ENCODE measurements around the gene CENPP.

Gene CENPP

GRCh38 chr9:92528522-92528849 lies 202.7 kb downstream of the CENPP start:
- no peaks in the 10 kb centered on the region for H3K27me3 ChIP-seq (ENCODE audit: control insufficient read depth, insufficient read depth, low read length)
- no peaks in the 10 kb centered on the region for H3K9me3 ChIP-seq (ENCODE audit: control insufficient read depth, insufficient read depth, low read length)
- no peaks in the 10 kb centered on the region for H3K4me1 ChIP-seq (ENCODE audit: control insufficient read depth, insufficient read depth, low read length)
- H3K36me3 ChIP-seq (ENCODE audit: control insufficient read depth, insufficient read depth, low read length) = no peaks in the 10 kb centered on the region
- no peak for DNase-seq (ENCODE audit: low read depth, low spot score)
- no peak overlapping the region for H3K27ac ChIP-seq (ENCODE audit: low read length)
- no CpG with 5 or more reads among the region's 1 CpG for WGBS (ENCODE audit: insufficient coverage, insufficient read length)
- no peak overlapping the region for H3K4me3 ChIP-seq (ENCODE audit: low read length)

GRCh38 chr9:92529124-92529523 lies 203.4 kb downstream of the CENPP start:
- no CpG with 5 or more reads among the region's 3 CpGs for WGBS (ENCODE audit: insufficient coverage, insufficient read length)
- Histone ChIP-seq H3K4me3 (ENCODE audit: low read length) (no peak overlapping the region), H3K27me3 (ENCODE audit: control insufficient read depth, insufficient read depth, low read length) (no peaks in the 10 kb centered on the region), H3K36me3 (ENCODE audit: control insufficient read depth, insufficient read depth, low read length) (no peaks in the 10 kb centered on the region), H3K9me3 (ENCODE audit: control insufficient read depth, insufficient read depth, low read length) (no peaks in the 10 kb centered on the region), H3K4me1 (ENCODE audit: control insufficient read depth, insufficient read depth, low read length) (no peaks in the 10 kb centered on the region), H3K27ac (ENCODE audit: low read length) (no peak overlapping the region)
- DNase-seq (ENCODE audit: low read depth, low spot score) = no peak

GRCh38 chr9:92530893-92531292 lies 205.1 kb downstream of the CENPP start:
- H3K27ac ChIP-seq (ENCODE audit: low read length) = no peak overlapping the region
- no peak overlapping the region for H3K4me3 ChIP-seq (ENCODE audit: low read length)
- H3K36me3 ChIP-seq (ENCODE audit: control insufficient read depth, insufficient read depth, low read length) = no peaks in the 10 kb centered on the region
- H3K4me1 ChIP-seq (ENCODE audit: control insufficient read depth, insufficient read depth, low read length) = no peaks in the 10 kb centered on the region
- DNase-seq (ENCODE audit: low read depth, low spot score) = no peak
- no peaks in the 10 kb centered on the region for H3K9me3 ChIP-seq (ENCODE audit: control insufficient read depth, insufficient read depth, low read length)
- H3K27me3 ChIP-seq (ENCODE audit: control insufficient read depth, insufficient read depth, low read length) = no peaks in the 10 kb centered on the region

GRCh38 chr9:92534204-92534603 lies 208.5 kb downstream of the CENPP start:
- no peak for DNase-seq (ENCODE audit: low read depth, low spot score)
- Histone ChIP-seq H3K27me3 (ENCODE audit: control insufficient read depth, insufficient read depth, low read length) (no peaks in the 10 kb centered on the region), H3K4me3 (ENCODE audit: low read length) (no peak overlapping the region), H3K27ac (ENCODE audit: low read length) (no peak overlapping the region), H3K9me3 (ENCODE audit: control insufficient read depth, insufficient read depth, low read length) (no peaks in the 10 kb centered on the region), H3K36me3 (ENCODE audit: control insufficient read depth, insufficient read depth, low read length) (no peaks in the 10 kb centered on the region), H3K4me1 (ENCODE audit: control insufficient read depth, insufficient read depth, low read length) (no peaks in the 10 kb centered on the region; the same call in 1 of the 2 replicates)
- no CpG with 5 or more reads among the region's 3 CpGs for WGBS (ENCODE audit: insufficient coverage, insufficient read length)

- Histone ChIP-seq H3K4me1 (ENCODE audit: control insufficient read depth, insufficient read depth, low read length) (no peaks in the 10 kb centered on the region; the same call in 1 of the 2 replicates), H3K9me3 (ENCODE audit: control insufficient read depth, insufficient read depth, low read length) (no peaks in the 10 kb centered on the region), H3K27ac (ENCODE audit: low read length) (no peak overlapping the region), H3K27me3 (ENCODE audit: control insufficient read depth, insufficient read depth, low read length) (no peaks in the 10 kb centered on the region), H3K4me3 (ENCODE audit: low read length) (no peak overlapping the region), H3K36me3 (ENCODE audit: control insufficient read depth, insufficient read depth, low read length) (no peaks in the 10 kb centered on the region)
- DNase-seq (ENCODE audit: low read depth, low spot score) = no peak
- WGBS (ENCODE audit: insufficient coverage, insufficient read length) = no CpG with 5 or more reads among the region's 1 CpG
Observed at GRCh38 chr9:92534674-92535073, 208.9 kb downstream of the CENPP start.

- Histone ChIP-seq H3K9me3 (ENCODE audit: control insufficient read depth, insufficient read depth, low read length) (no peaks in the 10 kb centered on the region), H3K4me1 (ENCODE audit: control insufficient read depth, insufficient read depth, low read length) (no peaks in the 10 kb centered on the region; the same call in 1 of the 2 replicates), H3K27ac (ENCODE audit: low read length) (no peak within 1 kb of the TSS), H3K4me3 (ENCODE audit: low read length) (no peak within 1 kb of the TSS), H3K36me3 (ENCODE audit: control insufficient read depth, insufficient read depth, low read length) (no peaks in the 10 kb centered on the region), H3K27me3 (ENCODE audit: control insufficient read depth, insufficient read depth, low read length) (no peaks in the 10 kb centered on the region)
- DNase-seq (ENCODE audit: low read depth, low spot score) = no peak
- 100% methylated on average over 1 of the region's 7 CpGs for WGBS (ENCODE audit: insufficient coverage, insufficient read length)
Observed at GRCh38 chr9:92535940-92536850, 210.4 kb downstream of the CENPP start, which contains the start of gene ECM2. Gene ECM2, minus strand, starts transcription at chr9:92535990. Its CDS starts 13,124 bp downstream, at chr9:92522866.

GRCh38 chr9:92538541-92538940 lies 212.8 kb downstream of the CENPP start:
- DNase-seq (ENCODE audit: low read depth, low spot score) = no peak
- Histone ChIP-seq H3K4me3 (ENCODE audit: low read length) (no peak overlapping the region), H3K9me3 (ENCODE audit: control insufficient read depth, insufficient read depth, low read length) (no peaks in the 10 kb centered on the region), H3K4me1 (ENCODE audit: control insufficient read depth, insufficient read depth, low read length) (no peaks in the 10 kb centered on the region; the same call in 1 of the 2 replicates), H3K27ac (ENCODE audit: low read length) (no peak overlapping the region), H3K27me3 (ENCODE audit: control insufficient read depth, insufficient read depth, low read length) (no peaks in the 10 kb centered on the region), H3K36me3 (ENCODE audit: control insufficient read depth, insufficient read depth, low read length) (no peaks in the 10 kb centered on the region)
- WGBS (ENCODE audit: insufficient coverage, insufficient read length) = no CpG with 5 or more reads among the region's 2 CpGs

- no CpG with 5 or more reads among the region's 7 CpGs for WGBS (ENCODE audit: insufficient coverage, insufficient read length)
Observed at GRCh38 chr9:92543972-92544371, 218.2 kb downstream of the CENPP start.

GRCh38 chr9:92545002-92545510 lies 219.3 kb downstream of the CENPP start:
- H3K4me3 ChIP-seq (ENCODE audit: low read length) = no peak overlapping the region
- no peak for DNase-seq (ENCODE audit: low read depth, low spot score)
- H3K36me3 ChIP-seq (ENCODE audit: control insufficient read depth, insufficient read depth, low read length) = no peaks in the 10 kb centered on the region
- no peaks in the 10 kb centered on the region for H3K9me3 ChIP-seq (ENCODE audit: control insufficient read depth, insufficient read depth, low read length)
- H3K4me1 ChIP-seq (ENCODE audit: control insufficient read depth, insufficient read depth, low read length) = no peaks in the 10 kb centered on the region
- no peak overlapping the region for H3K27ac ChIP-seq (ENCODE audit: low read length)
- WGBS (ENCODE audit: insufficient coverage, insufficient read length) = no CpG with 5 or more reads among the region's 33 CpGs
- no peaks in the 10 kb centered on the region for H3K27me3 ChIP-seq (ENCODE audit: control insufficient read depth, insufficient read depth, low read length)

More at GRCh38 chr9:92543972-92544371, 218.2 kb downstream of the CENPP start:
- H3K9me3 ChIP-seq (ENCODE audit: control insufficient read depth, insufficient read depth, low read length) = no peaks in the 10 kb centered on the region
- no peak overlapping the region for H3K4me3 ChIP-seq (ENCODE audit: low read length)
- no peak for DNase-seq (ENCODE audit: low read depth, low spot score)
- no peaks in the 10 kb centered on the region for H3K27me3 ChIP-seq (ENCODE audit: control insufficient read depth, insufficient read depth, low read length)
- H3K27ac ChIP-seq (ENCODE audit: low read length) = no peak overlapping the region
- no peaks in the 10 kb centered on the region for H3K36me3 ChIP-seq (ENCODE audit: control insufficient read depth, insufficient read depth, low read length)
- H3K4me1 ChIP-seq (ENCODE audit: control insufficient read depth, insufficient read depth, low read length) = no peaks in the 10 kb centered on the region

- Histone ChIP-seq H3K36me3 (ENCODE audit: control insufficient read depth, insufficient read depth, low read length) (no peaks in the 10 kb centered on the region), H3K27ac (ENCODE audit: low read length) (no peak overlapping the region), H3K9me3 (ENCODE audit: control insufficient read depth, insufficient read depth, low read length) (no peaks in the 10 kb centered on the region), H3K4me1 (ENCODE audit: control insufficient read depth, insufficient read depth, low read length) (no peaks in the 10 kb centered on the region), H3K4me3 (ENCODE audit: low read length) (no peak overlapping the region), H3K27me3 (ENCODE audit: control insufficient read depth, insufficient read depth, low read length) (no peaks in the 10 kb centered on the region)
- no peak for DNase-seq (ENCODE audit: low read depth, low spot score)
- no CpG with 5 or more reads among the region's 3 CpGs for WGBS (ENCODE audit: insufficient coverage, insufficient read length)
Observed at GRCh38 chr9:92547356-92547755, 221.6 kb downstream of the CENPP start.
